Stimulated activated CD4-positive, alpha-beta T cell treated with anti-CD3 and anti-CD28 coated beads, Interleukin-4, amount 100 ng/mL, for 48 hours (primary cell): Measurements from ENCODE around the gene RPTOR.

Source experiments
- DNase-seq, 2 donors: peaks; one replicate each; pipeline ENCODE4 v3.0.0-alpha.2; 2020; ENCODE audit warnings: low read depth in 2 of 2

RPTOR gene

DNA sequence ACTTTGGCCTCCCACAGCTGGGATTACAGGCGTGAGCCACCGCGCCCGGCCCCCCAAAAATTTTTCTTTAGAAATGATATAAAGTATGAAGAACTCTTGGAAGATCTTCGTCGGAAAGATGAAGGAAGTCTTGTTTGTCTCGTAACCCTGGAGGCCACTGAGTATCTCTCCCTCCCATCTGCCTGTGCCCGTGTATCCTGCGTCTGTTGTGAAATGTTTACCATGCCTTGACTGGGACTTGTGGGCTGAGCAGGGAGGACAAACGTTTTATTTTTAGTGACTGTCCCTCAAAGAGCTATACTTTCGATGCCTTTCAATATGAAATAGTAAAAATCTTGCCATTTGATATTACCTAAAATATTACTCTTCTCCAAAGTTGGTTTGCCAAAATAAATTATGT, 121.2 kb downstream of the RPTOR start:
- DNase-seq: no peak

DNA sequence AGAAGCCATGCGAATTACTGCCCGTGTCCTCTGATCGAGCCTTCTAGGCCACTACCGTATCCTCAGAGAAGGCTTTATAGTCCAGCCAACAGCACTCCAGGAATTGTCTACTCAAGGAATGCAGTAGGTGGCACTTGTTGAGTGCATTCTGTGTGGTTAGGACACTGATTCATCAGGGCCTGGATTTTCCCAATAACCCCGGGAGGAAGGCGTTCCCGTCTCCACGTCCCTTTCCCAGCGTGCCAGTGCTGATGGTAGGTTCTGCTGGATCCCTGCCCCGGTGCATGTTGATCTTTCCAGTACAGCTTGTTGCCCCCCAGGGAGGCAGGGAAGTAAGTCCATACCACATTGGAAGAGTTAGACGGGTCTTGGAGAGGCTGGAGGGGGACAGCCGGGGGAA, 122.2 kb downstream of the RPTOR start:
- no peak for DNase-seq

DNA sequence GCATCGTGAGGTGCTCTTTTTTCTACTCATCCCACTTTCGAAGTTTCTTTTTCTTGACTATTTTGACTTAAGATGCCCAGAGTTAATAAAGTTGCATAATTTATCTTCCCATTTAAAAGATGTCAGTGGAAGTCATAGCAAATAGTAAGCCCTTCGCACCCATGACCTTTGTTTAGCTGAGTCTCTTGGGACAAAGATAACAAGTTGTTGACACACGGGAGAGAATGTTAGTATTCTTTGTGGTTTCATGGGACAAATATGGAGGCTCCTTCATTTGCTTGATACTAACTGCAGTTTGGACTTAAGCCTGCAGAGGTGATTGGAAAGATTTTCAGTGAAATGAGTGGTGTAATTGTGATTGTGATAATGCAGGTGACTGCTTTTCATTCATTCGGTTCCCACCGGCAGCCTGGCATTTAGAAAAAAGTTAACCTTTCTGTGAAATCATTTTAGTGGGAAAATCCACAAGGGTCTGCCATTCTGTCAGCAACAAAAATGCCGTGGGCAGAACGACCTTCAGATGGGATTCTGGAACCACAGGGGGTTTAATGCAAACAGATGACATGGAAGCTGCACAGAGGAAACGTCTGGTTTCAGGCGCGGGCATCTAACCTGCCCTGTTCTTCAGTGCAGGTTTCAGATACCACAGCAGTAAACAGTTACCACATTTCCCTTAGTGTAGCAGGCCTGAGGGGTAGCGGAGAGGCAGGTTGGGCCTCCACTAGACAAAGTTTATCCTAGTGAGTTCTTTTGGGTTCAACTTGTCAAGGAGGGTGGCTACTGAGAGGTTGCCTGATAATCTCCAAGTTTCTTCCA, 123.0 kb downstream of the RPTOR start:
- DNase-seq: no peak

DNA sequence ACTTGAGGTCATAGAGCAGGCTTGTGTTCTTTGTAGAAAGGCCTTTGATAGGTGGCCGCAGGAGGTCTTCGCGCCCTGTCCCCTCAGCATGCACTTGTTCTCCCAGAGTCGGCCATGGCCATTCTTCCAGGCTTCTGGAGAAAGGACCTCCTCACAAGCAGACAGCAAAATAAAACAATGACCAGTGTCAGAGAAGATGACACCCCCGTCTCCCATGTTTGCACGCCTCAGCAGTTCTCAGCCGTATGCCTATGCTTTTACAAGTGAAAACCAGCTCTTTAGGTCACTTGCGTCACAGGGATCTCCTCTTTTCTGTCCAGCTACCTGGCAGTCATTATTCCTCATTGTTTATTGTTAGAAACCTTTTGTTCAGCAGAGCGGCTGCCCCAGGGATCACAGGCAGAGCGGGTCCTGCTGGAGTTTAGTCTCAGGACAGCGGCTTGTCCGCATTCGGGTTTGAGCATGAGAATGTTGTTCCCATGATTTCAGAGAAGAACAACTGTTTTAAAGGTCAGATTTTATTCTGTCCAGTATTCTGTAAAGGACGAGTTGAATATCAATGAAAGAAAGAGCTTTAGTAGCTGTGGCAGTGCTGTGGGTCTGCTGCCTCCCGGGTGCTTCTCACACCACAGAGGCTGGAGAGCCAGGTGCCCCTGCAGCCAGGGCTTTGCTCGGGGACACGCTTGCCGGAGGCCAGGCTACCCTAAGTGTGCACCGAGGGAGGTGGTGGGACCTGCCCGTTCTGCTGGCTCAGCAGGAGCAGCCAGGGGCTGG, 123.9 kb downstream of the RPTOR start:
- no peak for DNase-seq

DNA sequence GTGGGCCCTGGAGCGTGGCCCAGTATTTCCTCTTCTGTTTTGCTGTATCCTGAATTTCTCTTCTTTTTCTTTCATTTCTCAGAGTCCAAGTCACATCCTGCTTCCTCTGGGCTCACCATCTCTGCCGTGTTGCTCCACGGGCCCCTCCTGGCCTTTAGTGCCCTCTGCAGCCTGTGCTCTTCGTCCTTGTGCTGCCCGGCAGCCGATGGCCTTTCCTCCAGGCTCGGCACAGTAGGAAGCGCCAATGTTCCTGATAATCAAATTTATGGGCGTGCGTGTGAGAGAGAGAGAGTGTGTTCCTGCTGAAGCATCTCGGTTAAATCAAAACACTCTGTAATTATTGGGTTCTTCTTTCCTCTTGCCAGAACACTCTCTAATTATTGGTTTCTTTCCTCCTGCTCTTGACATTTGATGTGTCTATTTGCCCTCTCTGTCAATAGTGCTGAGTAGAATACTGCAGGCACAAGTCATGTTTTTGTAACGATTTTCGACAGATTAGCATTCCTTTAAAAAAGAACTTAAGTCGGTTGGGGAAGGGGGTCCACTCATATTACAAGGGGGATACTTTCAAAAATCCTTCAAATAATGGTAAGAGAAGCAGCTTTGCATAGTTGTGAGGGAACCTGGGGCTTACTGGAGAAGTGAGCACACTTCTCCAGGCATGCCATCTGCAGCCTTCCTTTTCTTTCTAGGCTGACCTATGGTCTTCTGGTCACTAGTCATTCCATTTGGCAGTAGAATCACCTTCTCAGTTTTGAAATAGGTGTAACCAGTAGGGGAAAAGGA, 126.6 kb downstream of the RPTOR start:
- no peak for DNase-seq

DNA sequence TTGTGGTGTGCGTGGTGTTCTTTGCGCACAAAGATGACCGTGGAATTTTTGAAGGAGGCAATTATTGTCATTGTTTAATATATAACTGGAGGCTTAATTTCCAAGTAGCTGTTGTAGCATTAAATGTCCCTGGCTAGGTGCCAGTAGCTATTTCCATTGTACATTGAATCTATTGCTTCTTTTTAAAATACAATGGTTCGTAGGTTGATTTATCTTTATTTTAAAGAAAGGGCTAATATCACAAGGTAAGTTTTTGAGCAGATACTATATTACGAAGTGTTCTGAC, 127.1 kb downstream of the RPTOR start:
- no peak for DNase-seq

DNA sequence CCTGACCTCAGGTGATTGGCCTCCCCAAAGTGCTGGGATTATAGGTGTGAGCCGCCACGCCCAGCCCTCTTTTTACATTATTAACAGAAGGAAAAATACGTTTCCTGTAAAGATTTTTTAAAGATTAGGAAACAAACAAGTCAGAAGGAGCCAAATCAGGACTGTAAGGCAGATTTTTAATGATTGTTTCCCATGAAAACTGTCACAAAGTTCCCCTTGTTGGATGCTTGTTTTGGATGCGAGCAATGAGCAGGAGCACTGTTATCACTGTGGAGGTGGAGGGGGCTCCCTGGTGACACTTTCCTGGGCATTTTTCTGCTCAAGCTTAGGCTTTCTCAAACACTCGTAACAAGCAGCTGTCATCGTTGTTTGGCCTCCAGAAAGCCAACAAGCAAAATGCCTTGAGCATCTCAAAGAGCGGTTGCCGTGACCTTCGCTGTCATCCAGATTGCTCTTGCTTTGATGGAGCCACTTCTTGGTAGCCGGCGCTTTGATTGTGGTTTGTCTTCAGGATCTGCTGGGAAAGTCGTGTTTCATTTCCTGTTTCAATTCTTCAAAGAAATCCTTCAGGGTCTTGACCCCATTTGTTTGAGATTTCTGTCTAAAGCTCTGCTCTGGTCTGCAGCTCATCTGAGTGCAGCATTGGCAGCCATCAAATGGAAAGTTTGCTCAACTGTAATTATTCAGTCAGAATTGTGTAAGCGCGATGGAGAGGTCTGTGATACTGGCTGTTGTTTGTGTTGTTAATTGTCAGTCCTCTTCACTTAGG, 128.7 kb downstream of the RPTOR start:
- no peak for DNase-seq

DNA sequence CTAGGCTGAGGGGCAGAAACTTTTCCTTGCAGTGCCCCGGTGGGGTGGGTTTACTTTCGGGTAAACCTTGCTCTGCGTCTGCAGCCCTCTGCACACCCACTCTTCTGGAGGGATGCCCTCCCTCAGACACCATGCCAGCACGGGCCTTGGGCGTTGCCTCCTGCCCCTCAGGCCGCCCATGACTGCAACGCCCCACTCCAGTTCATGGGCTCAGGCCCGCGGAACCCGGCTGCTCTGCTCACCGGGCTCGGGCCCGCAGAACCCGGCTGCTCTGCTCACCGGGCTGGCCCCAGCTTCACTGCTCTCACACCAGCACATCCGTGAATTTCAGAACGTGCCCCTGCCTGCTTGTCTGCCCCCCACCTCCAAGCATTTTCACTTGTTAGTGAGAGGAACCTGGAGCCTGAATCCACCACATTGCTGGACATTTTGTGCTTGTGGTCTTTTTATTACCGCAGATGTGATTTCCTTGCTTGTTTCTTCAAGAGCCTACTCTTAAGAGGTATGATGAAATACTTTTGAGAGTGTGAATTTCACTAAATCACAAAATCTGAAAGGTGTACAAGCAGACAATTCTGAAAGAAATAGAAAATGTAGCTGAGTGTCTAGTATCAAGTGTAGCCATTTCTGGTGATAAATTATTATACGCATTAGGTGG, 130.9 kb downstream of the RPTOR start:
- DNase-seq: no peak

DNA sequence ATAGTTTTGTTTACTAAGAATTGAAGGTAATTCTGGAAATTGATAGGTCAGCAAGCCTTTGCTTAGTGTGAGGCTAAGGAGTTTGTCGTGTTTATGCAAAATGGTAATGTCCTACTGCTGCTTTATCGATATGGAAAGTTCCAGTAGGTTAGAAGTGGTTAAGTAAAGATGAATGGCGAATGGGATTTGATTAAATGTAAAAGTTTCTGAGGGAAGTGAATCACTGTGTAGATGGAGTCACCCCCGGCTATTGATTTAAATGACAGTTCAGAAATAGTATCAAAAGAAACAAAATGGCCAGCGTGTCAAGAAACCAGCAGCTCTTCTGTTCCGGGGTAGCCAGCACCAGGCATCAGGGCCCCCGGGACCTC, 131.4 kb downstream of the RPTOR start:
- DNase-seq: no peak

DNA sequence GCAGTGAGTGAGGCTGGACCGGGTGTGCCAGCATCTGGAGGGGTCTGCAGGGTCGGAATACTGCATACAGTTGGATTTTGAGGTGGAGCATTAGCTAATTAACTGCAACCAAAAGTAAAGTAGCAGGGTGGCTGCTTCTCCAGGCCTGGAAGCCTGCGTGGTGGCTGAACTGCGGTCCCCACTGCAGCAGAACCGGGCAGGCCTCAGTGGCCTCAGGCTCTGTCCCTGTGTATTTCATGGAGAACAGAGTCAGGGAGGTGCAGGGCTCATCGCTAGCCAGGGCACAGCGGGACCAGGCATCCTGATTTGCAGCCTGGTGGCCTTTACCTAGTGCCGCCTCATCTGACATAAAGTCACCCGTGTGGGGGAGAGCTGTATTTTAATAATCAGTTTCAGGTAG, 131.9 kb downstream of the RPTOR start:
- DNase-seq: no peak

DNA sequence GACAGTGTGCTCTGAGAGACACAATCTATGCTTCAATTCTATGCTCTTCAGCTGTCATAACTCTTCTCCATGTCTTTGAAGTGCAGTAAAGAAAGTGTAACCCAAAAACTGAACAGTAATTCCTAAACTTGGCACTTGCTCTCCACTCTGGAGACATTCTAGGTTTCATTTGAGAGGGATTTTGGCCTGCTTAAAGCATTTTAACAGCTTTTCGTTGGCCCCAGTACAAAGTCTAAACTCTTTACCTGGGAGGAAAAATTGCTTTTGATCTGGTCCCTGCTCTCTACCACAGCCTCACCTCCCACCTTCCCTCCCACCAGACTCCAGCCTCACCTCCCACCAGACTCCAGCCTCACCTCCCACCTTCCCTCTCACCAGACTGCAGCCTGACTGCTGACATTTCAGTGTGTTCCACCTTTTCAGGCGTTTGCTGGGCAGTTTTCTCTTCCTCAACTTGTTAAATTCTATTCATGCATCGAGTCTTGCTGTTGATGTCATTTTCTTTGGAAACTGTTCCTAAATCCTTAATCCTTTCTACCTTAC, 132.6 kb downstream of the RPTOR start:
- no peak for DNase-seq

DNA sequence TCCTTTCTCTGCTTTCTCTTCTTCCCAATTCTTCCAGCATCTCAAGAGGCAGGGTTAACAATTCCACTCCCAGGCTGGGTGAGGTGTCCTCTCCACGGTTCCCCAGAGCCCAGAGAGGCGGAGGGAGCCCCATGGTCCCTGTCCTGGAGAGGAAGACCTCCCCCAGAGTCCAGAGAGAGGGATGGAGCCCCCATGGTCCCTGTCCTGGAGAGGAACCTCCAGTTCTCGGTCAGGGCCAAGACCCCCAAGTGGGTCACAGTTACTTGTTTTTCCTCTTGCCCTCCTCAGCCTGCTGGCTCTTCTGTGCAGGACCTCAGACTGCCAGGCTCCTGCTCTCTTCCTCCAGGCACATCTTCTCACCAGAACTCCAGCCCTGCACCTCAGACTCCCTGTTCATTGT, 135.2 kb downstream of the RPTOR start:
- DNase-seq: no peak

DNA sequence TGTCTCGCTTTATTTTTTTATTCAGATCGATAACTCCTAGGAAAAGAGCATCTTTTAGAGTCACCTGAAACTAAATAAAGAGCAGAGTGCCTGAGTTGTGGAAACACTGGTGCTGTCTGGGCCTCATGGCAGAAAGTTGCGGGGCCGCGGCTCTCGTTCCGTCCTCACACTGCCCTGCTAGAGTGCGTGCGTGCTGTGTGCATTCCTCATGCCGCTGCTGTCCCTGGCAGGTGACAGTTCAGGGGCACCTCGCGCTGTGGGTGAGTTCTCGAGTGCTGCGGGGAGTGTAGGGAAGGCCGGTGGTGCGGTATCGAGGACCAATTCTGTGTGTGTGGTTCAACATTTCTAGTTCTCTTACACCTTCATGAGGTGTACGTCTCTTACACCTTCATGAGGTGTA, 136.6 kb downstream of the RPTOR start:
- no peak for DNase-seq

DNA sequence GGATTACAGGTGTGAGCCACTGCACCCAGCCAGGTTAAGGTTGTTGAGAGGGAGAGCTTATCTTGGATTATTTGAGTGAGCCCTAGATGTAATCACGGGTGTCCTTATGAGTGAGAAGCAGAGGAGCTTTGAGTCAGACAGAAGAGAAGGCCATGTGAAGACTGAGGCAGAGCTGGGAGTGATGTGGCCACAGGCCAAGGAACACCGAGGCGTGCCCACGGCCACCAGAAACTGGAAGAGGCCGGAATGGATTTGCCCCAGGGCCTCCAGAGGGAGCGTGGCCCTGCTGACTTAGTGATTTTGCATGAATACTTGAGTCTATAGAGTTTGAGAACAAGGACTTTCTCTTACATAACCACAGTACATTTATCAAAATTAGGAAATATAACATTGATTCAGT, 137.7 kb downstream of the RPTOR start:
- no peak for DNase-seq

DNA sequence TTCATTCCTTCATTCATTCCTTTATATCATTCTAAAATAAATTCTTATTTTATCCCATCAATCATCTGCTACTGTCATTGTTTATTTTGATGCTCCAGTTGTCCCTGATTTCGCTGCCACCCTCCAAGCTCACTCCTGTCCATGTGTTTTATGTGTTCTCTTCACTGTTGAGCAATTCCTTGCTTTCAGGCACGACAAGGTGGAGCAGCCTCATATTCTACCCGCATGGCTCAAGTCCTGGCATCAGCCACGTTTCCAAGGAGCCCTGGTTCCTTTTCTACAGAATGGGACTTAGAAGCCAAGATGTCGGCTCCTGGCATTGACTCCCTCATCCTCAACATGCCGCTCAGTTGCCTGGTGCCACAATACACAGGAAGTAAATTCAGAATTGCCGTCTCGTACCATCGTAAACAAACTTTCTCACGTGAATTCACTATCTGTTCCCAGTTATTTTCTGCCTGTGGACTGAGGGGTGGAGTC, 139.0 kb downstream of the RPTOR start:
- DNase-seq: no peak

DNA sequence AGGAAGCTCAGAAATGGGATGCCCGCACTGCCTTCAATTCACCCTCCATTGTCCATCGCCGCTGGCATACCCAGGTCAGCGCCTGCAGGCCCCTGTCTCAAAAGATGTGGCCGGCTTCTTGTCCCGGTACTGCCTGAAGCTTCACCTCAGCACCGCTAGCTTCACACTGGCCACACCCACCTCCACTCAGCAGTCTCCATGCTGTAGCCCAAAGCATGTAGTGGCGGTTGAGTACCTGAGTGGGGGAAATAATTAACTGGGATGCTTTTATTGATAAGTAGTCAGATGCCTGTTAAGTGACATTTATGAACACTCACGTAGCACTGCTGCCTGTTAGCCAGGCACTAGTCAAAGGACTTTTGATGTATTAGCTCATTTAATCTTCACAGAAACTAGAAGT, 143.2 kb downstream of the RPTOR start:
- DNase-seq: no peak

DNA sequence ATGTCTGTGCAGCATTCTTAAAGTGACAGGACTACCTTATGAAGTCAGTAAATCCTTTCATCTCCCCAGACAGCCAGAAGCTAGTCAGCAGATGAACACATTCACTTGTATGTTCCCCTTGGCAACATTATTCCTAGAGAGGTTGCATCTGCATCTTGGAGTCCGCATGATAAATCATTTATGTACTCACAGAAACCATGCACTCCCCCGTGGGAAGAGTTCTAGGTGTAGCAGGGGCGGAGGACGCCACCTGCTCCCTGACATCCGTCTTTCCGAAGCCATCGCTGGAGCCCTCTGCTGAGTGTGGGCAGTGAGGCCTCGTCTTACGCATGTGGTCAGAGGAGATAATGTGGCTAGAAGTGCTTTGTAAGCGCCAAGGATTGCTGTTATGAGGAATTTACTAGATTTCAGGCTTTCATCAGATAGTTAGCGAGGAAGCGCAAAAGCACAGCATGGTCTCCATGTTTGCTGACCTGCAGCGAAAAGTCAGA, 144.5 kb downstream of the RPTOR start:
- DNase-seq: no peak

DNA sequence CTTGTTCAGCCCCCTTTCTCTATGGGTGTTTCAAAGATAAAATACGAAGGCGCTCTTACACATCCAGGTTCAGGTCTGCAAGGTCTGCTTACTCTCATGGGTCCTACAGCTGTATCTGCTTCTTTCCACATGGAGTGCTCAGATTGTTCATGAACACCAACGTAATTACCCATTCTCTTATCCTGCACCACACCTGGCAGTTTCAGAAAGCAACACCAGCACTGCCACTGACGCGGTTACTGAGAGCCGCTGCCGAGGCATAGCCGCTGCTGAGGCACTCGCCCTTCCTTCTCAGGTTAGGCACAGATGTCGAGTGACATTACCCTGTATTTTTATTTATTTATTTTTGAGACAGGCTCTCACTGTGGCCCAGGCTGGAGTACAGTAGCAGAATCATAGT, 147.1 kb downstream of the RPTOR start:
- DNase-seq: no peak

DNA sequence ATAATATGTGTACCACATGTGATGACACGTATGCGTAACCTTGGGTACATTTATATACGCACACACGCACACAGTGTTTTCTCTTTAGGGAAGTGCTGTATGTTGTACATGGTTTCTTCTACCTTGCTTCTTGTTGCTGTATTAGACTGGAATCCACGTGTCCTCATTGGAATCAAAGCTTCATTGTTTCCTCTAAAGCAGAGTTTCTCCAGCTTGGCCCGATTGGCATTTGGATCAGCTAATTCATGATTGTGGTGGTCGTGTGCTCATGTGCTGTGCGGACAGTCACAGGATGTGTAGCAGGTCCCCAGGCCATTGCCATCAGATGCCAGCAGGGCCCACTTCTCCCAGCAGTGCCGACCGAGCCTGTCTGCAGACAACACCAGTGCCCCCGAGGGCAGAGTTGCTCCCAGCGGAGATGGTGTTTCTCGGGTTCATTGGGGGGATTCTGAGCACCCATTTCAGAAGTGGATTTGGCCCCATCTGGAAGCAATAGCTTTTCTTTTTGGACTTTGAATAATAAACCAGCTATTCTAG, 148.4 kb downstream of the RPTOR start:
- no peak for DNase-seq

DNA sequence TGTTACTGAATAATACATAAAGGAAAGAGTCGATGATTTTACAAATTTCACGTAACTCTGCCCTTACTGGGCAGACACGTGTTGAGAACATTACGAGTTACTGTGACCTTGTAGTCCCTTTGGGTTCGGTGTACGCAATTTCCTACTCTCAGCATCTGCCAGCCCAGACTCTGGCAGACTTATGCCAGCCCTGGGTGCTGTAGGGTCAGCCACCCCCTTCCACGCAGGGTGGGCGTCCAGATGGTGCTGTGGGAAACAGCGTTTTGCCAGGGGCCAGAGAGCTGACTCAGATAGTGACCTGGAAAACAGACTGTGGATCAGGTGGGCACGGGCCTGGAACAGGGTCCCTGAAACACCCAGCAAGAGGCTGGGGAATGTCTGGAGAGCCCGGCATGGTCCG, 148.9 kb downstream of the RPTOR start:
- DNase-seq: no peak
